NCI-H1694 (cell line): Measurements from ENCODE around the gene GZF1.

Source experiments
- DNase-seq: peaks from one replicate; lab custom pipeline; 2025; lab: John Stamatoyannopoulos, UW

Gene GZF1

GRCh38 chr20:23409800-23410199, 47.8 kb downstream of the GZF1 start:
- no peak for DNase-seq

GRCh38 chr20:23410916-23411695, 49.1 kb downstream of the GZF1 start:
- no peak for DNase-seq

GRCh38 chr20:23412026-23412425, 50.0 kb downstream of the GZF1 start:
- no peak for DNase-seq

- no peak for DNase-seq
Measured at GRCh38 chr20:23413862-23414422, 52.0 kb downstream of the GZF1 start.

- DNase-seq, result no peak
Measured at GRCh38 chr20:23414526-23415188, 52.7 kb downstream of the GZF1 start.

GRCh38 chr20:23415555-23415954, 53.6 kb downstream of the GZF1 start:
- no peak for DNase-seq

- DNase-seq, result no peak
Measured at GRCh38 chr20:23415959-23416583, 54.1 kb downstream of the GZF1 start.

- peak; percentile 32 for DNase-seq
Measured at GRCh38 chr20:23417861-23418260, 55.9 kb downstream of the GZF1 start.

GRCh38 chr20:23419657-23419994, 57.6 kb downstream of the GZF1 start:
- DNase-seq, result no peak

- no peak for DNase-seq
Measured at GRCh38 chr20:23419995-23420901, 58.3 kb downstream of the GZF1 start.

- DNase-seq, result peak; percentile 73
Measured at GRCh38 chr20:23420943-23421931, 59.3 kb downstream of the GZF1 start, which contains the start of gene NAPB. TSS of gene NAPB (minus strand) at chr20:23421488. CDS start at chr20:23421402, 86 bp downstream.
